ENCODE results near the gene KCNIP4. TPM values are rescaled to one million over a fixed set of nuclear protein-coding genes. Genes with fewer than 3 reads are reported as not detected.

Gene KCNIP4
- total RNA-seq, 1 donor from 2014 or later, result 0.59 TPM

DNA sequence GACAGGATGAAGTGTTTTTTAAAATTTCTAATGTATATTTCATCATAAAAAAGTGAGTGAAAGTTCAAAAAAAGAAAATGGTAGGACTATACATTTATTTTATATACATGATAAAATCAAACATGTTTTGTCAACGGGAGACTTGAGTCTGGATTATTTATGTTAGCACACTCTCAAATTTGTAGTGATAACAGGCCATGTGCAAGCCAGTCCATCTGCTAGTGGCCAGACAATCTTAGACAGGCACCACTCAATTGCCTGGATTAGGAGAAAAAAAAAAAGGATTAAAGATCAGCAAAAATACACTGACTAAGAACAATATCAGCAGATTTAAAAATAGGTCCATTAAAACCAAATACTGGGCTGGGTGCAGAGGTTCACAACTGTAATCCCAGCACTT, 71.9 kb downstream of the KCNIP4 start:
- H3K4me3 Mint-ChIP-seq (ENCODE audit: unreplicated experiment), result no peak overlapping the region
- no peak overlapping the region for H3K4me2 ChIP-seq (ENCODE audit: low read length)
- no peaks in the 10 kb centered on the region for H3K36me3 ChIP-seq (ENCODE audit: insufficient read depth, low read length)
- FAIRE-seq, result no peak
- H3K27me3 Mint-ChIP-seq (ENCODE audit: low read depth, unreplicated experiment), result no peaks in the 10 kb centered on the region
- H3K9me3 Mint-ChIP-seq (ENCODE audit: unreplicated experiment), result peaks cover 2% of the 10 kb centered on the region
- no peak overlapping the region for H3K9ac ChIP-seq (ENCODE audit: low read length)
- TF ChIP-seq EZH2 (IDR thresholded peaks at IDR 0.05; ENCODE audit: insufficient read depth, low read length) (no peak), CTCF (IDR thresholded peaks at IDR 0.05; ENCODE audit: insufficient read depth, low read depth, low read length) (no peak)
- H3K27me3 ChIP-seq (ENCODE audit: insufficient read depth, low read length), result no peaks in the 10 kb centered on the region
- no peaks in the 10 kb centered on the region for H3K4me1 ChIP-seq (ENCODE audit: insufficient read depth, low read length)
- no peak overlapping the region for H3K27ac Mint-ChIP-seq (ENCODE audit: unreplicated experiment)
- H3K27ac ChIP-seq (ENCODE audit: low read depth, low read length), result no peak overlapping the region
- no peaks in the 10 kb centered on the region for H4K20me1 ChIP-seq (ENCODE audit: insufficient read depth, low read length)
- DNase-seq (ENCODE audit: low read depth), result no peak
- H2AFZ ChIP-seq (ENCODE audit: low read depth, low read length), result no peak overlapping the region
- H3K9me3 ChIP-seq (ENCODE audit: insufficient read depth, low read depth, low read length), result no peaks in the 10 kb centered on the region
- no peaks in the 10 kb centered on the region for H3K79me2 ChIP-seq (ENCODE audit: insufficient read depth, low read length)
- no peaks in the 10 kb centered on the region for H3K36me3 Mint-ChIP-seq (ENCODE audit: low read depth, unreplicated experiment)
- peaks cover 9% of the 10 kb centered on the region for H3K4me1 Mint-ChIP-seq (ENCODE audit: low read depth, unreplicated experiment)
- H3K4me3 ChIP-seq (ENCODE audit: insufficient read depth, low read depth, low read length), result no peak overlapping the region

DNA sequence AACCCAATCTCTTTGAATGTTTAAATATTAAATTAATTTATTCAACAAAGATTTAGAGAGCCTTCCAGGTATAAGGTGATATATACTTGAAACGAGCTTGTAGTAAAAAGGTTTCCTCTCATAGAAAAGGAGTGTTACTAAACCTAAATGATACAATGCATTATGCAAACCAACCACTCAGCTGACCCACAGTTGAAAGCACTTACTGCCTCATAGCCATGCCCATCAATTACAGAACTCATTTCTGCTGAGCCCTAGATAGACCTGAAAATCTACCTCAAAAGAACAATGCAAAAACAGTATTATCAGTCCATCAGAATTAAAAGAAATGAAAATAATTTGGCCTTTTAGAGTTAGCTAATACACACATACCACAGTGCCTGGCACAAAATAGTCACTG, 75.4 kb downstream of the KCNIP4 start:
- no peaks in the 10 kb centered on the region for H4K20me1 ChIP-seq (ENCODE audit: insufficient read depth, low read length)
- FAIRE-seq, result no peak
- H2AFZ ChIP-seq (ENCODE audit: low read depth, low read length), result no peak overlapping the region
- no peak overlapping the region for H3K27ac Mint-ChIP-seq (ENCODE audit: unreplicated experiment)
- no peak overlapping the region for H3K9ac ChIP-seq (ENCODE audit: low read length)
- H3K4me1 ChIP-seq (ENCODE audit: insufficient read depth, low read length), result no peaks in the 10 kb centered on the region
- H3K79me2 ChIP-seq (ENCODE audit: insufficient read depth, low read length), result no peaks in the 10 kb centered on the region
- peaks cover 2% of the 10 kb centered on the region for H3K9me3 Mint-ChIP-seq (ENCODE audit: unreplicated experiment)
- H3K27ac ChIP-seq (ENCODE audit: low read depth, low read length), result no peak overlapping the region
- TF ChIP-seq CTCF (IDR thresholded peaks at IDR 0.05; ENCODE audit: insufficient read depth, low read depth, low read length) (no peak), EZH2 (IDR thresholded peaks at IDR 0.05; ENCODE audit: insufficient read depth, low read length) (no peak)
- H3K4me3 Mint-ChIP-seq (ENCODE audit: unreplicated experiment), result no peak overlapping the region
- H3K36me3 ChIP-seq (ENCODE audit: insufficient read depth, low read length), result no peaks in the 10 kb centered on the region
- H3K4me3 ChIP-seq (ENCODE audit: insufficient read depth, low read depth, low read length), result no peak overlapping the region
- no peak overlapping the region for H3K4me2 ChIP-seq (ENCODE audit: low read length)
- H3K4me1 Mint-ChIP-seq (ENCODE audit: low read depth, unreplicated experiment), result peaks cover 4% of the 10 kb centered on the region
- H3K9me3 ChIP-seq (ENCODE audit: insufficient read depth, low read depth, low read length), result no peaks in the 10 kb centered on the region
- DNase-seq (ENCODE audit: low read depth), result no peak
- H3K36me3 Mint-ChIP-seq (ENCODE audit: low read depth, unreplicated experiment), result no peaks in the 10 kb centered on the region
- no peaks in the 10 kb centered on the region for H3K27me3 Mint-ChIP-seq (ENCODE audit: low read depth, unreplicated experiment)
- H3K27me3 ChIP-seq (ENCODE audit: insufficient read depth, low read length), result no peaks in the 10 kb centered on the region

- DNase-seq (ENCODE audit: low read depth) (no peak), FAIRE-seq (no peak)
- peaks cover 4% of the 10 kb centered on the region for H3K4me1 Mint-ChIP-seq (ENCODE audit: low read depth, unreplicated experiment)
- no peaks in the 10 kb centered on the region for H3K9me3 Mint-ChIP-seq (ENCODE audit: unreplicated experiment)
- Histone ChIP-seq H4K20me1 (ENCODE audit: insufficient read depth, low read length) (no peaks in the 10 kb centered on the region), H3K9me3 (ENCODE audit: insufficient read depth, low read depth, low read length) (no peaks in the 10 kb centered on the region), H3K27ac (ENCODE audit: low read depth, low read length) (no peak overlapping the region), H3K36me3 (ENCODE audit: insufficient read depth, low read length) (no peaks in the 10 kb centered on the region), H3K4me1 (ENCODE audit: insufficient read depth, low read length) (no peaks in the 10 kb centered on the region), H3K4me3 (ENCODE audit: insufficient read depth, low read depth, low read length) (no peak overlapping the region), H3K79me2 (ENCODE audit: insufficient read depth, low read length) (no peaks in the 10 kb centered on the region), H3K4me2 (ENCODE audit: low read length) (no peak overlapping the region), H3K9ac (ENCODE audit: low read length) (no peak overlapping the region), H3K27me3 (ENCODE audit: insufficient read depth, low read length) (no peaks in the 10 kb centered on the region), H2AFZ (ENCODE audit: low read depth, low read length) (no peak overlapping the region)
- no peaks in the 10 kb centered on the region for H3K27me3 Mint-ChIP-seq (ENCODE audit: low read depth, unreplicated experiment)
- no peak overlapping the region for H3K4me3 Mint-ChIP-seq (ENCODE audit: unreplicated experiment)
- TF ChIP-seq EZH2 (IDR thresholded peaks at IDR 0.05; ENCODE audit: insufficient read depth, low read length) (no peak), CTCF (IDR thresholded peaks at IDR 0.05; ENCODE audit: insufficient read depth, low read depth, low read length) (no peak)
- no peaks in the 10 kb centered on the region for H3K36me3 Mint-ChIP-seq (ENCODE audit: low read depth, unreplicated experiment)
- H3K27ac Mint-ChIP-seq (ENCODE audit: unreplicated experiment), result no peak overlapping the region
Measured at GRCh38 chr4:21872101-21872500, 76.5 kb downstream of the KCNIP4 start.
